Upper lobe of left lung (tissue), 6 donors: Measurements from ENCODE around the gene NUP37. TPM values are rescaled to one million over a fixed set of nuclear protein-coding genes. Genes with fewer than 3 reads are reported as not detected.

Experiments
- ATAC-seq, 2 donors: fragments of 200-7000 bp; cut with Tn5 transposase; one replicate each; pipeline ENCODE4 v1.9.1; 2022; ENCODE audit warnings: mild to moderate bottlenecking in 2 of 2, moderate library complexity in 2 of 2; ENCODE audit not compliant: low FRiP score in 2 of 2
- DNase-seq, 2 donors: peaks; one replicate each; pipeline ENCODE4 v3.0.0-alpha.2; 2019 to 2020
- H3K27ac ChIP-seq, 4 donors: fragments of 200-600 bp; sonication (generic); one replicate each; pipeline ENCODE4 v1.5.1; 2016 to 2019
- H3K27me3 ChIP-seq, 4 donors: fragments of 200-600 bp; sonication (generic); one replicate each; pipeline ENCODE4 v1.5.1; 2017 to 2019
- H3K36me3 ChIP-seq, 4 donors: fragments of 200-600 bp; sonication (generic); one replicate each; pipeline ENCODE4 v1.5.1; 2016 to 2019
- H3K4me1 ChIP-seq, 4 donors: fragments of 200-600 bp; sonication (generic); one replicate each; pipeline ENCODE4 v1.5.1; 2018 to 2019
- H3K4me3 ChIP-seq, 4 donors: fragments of 200-600 bp; sonication (generic); one replicate each; pipeline ENCODE4 v1.5.1; 2017 to 2019; ENCODE audit warnings: mild to moderate bottlenecking in 2 of 4, moderate library complexity in 1 of 4
- H3K9me3 ChIP-seq, 4 donors: fragments of 200-600 bp; sonication (generic); one replicate each; pipeline ENCODE4 v1.5.1; 2018 to 2019
- CTCF ChIP-seq, 6 experiments: fragments of 450-650 bp in 4 of 6; fragments of 200-600 bp in 2 of 6; sonication (generic) in 2 of 6; IDR thresholded peaks; one replicate each; pipeline ENCODE4 v1.5.1; 2016 to 2019; ENCODE audit warnings: antibody characterized with exemption in 6 of 6
- EP300 ChIP-seq, 4 donors: sonication (generic); formaldehyde crosslinking; IDR thresholded peaks; one replicate each; pipeline ENCODE4 v1.5.1; 2017; ENCODE audit warnings: antibody characterized with exemption in 4 of 4, control low read depth in 2 of 4
- POLR2A ChIP-seq, 4 donors: fragments of 450-650 bp; IDR thresholded peaks; one replicate each; pipeline ENCODE4 v1.5.1; 2016 to 2017; ENCODE audit warnings: antibody characterized with exemption in 4 of 4, mild to moderate bottlenecking in 2 of 4
- POLR2AphosphoS5 ChIP-seq, 2 donors: sonication (generic); formaldehyde crosslinking; IDR thresholded peaks; one replicate each; pipeline ENCODE4 v1.5.1; 2017; ENCODE audit warnings: antibody characterized with exemption in 2 of 2
- WGBS, 2 donors: methylation state at CpG; one replicate each; pipeline ENCODE4 v1.1.5; 2017 to 2018; 5-methylcytosine and 5-hydroxymethylcytosine counted together
- total RNA-seq, 6 donors: library from RNA; depleted of rRNA in 4 of 6; stranded (reverse); fragments of >200 nt in 4 of 6; gene quantifications; one replicate each; pipeline versions ENCODE4 v1.1.0 to v1.2.1, GENCODE V29; 2016 to 2021
- donor health status: DM: no; HTN: no; CAD: no; lungs with moderate emphysema.
- donor health status: DM: no; HTN: yes; CAD: no; lungs with severe emphysema.

Gene NUP37
- total RNA-seq, 6 donors from 2014 or later: 2.8 to 17.9 (median 14.8) TPM

GRCh38 chr12:102054345-102054744, 65.6 kb downstream of the NUP37 start:
- TF ChIP-seq POLR2AphosphoS5 (IDR thresholded peaks at IDR 0.05) (no peak), EP300 (IDR thresholded peaks at IDR 0.05) (no peak), CTCF (IDR thresholded peaks at IDR 0.05) (no peak), POLR2A (IDR thresholded peaks at IDR 0.05) (no peak)
- no peaks in the 10 kb centered on the region for H3K9me3 ChIP-seq
- no peak overlapping the region for H3K27ac ChIP-seq
- H3K4me3 ChIP-seq: no peak overlapping the region
- 97 to 98% methylated on average over 4 of the region's 4 CpGs for WGBS, 2 donors
- no peaks in the 10 kb centered on the region for H3K27me3 ChIP-seq
- peaks cover 0 to 55% (median 14%) of the 10 kb centered on the region in 4 donors for H3K36me3 ChIP-seq
- DNase-seq: no peak
- ATAC-seq: no peak
- H3K4me1 ChIP-seq: peaks cover 4 to 10% (median 6%) of the 10 kb centered on the region in 4 donors

- TF ChIP-seq POLR2AphosphoS5 (IDR thresholded peaks at IDR 0.05): no peak
- TF ChIP-seq CTCF (IDR thresholded peaks at IDR 0.05): no peak
- no peak for TF ChIP-seq EP300 (IDR thresholded peaks at IDR 0.05)
- no peak for TF ChIP-seq POLR2A (IDR thresholded peaks at IDR 0.05)
- Histone ChIP-seq H3K36me3 (peaks cover 0 to 62% (median 16%) of the 10 kb centered on the region in 4 donors), H3K4me3 (no peak overlapping the region), H3K9me3 (no peaks in the 10 kb centered on the region), H3K27me3 (no peaks in the 10 kb centered on the region), H3K27ac (no peak overlapping the region), H3K4me1 (peaks cover 4 to 10% (median 6%) of the 10 kb centered on the region in 4 donors)
- ATAC-seq (peak in 1 of 2 donors; percentile 16), DNase-seq (no peak)
Measured at GRCh38 chr12:102053062-102053349, 66.9 kb downstream of the NUP37 start.

GRCh38 chr12:102052192-102053061, 67.5 kb downstream of the NUP37 start:
- peak; percentile 16 to 53 for ATAC-seq
- Histone ChIP-seq H3K4me1 (peaks cover 4 to 10% (median 6%) of the 10 kb centered on the region in 4 donors), H3K27ac (no peak overlapping the region), H3K27me3 (no peaks in the 10 kb centered on the region), H3K36me3 (peaks cover 0 to 64% (median 17%) of the 10 kb centered on the region in 4 donors), H3K9me3 (no peaks in the 10 kb centered on the region), H3K4me3 (no peak overlapping the region)
- 93 to 97% methylated on average over 3 to 4 of the region's 4 CpGs for WGBS, 2 donors
- peak in 1 of 2 donors; percentile 14 for DNase-seq
- TF ChIP-seq CTCF (IDR thresholded peaks at IDR 0.05) (no peak), EP300 (IDR thresholded peaks at IDR 0.05) (no peak), POLR2A (IDR thresholded peaks at IDR 0.05) (no peak), POLR2AphosphoS5 (IDR thresholded peaks at IDR 0.05) (no peak)

- H3K4me3 ChIP-seq: no peak overlapping the region
- H3K27me3 ChIP-seq: no peaks in the 10 kb centered on the region
- ATAC-seq (no peak), DNase-seq (no peak)
- 40 to 46% methylated on average over 1 of the region's 1 CpG for WGBS, 2 donors
- no peak for TF ChIP-seq POLR2AphosphoS5 (IDR thresholded peaks at IDR 0.05)
- no peak for TF ChIP-seq EP300 (IDR thresholded peaks at IDR 0.05)
- no peak for TF ChIP-seq CTCF (IDR thresholded peaks at IDR 0.05)
- no peak for TF ChIP-seq POLR2A (IDR thresholded peaks at IDR 0.05)
- no peaks in the 10 kb centered on the region for H3K9me3 ChIP-seq
- peaks cover 4 to 10% (median 6%) of the 10 kb centered on the region in 4 donors for H3K4me1 ChIP-seq
- no peak overlapping the region for H3K27ac ChIP-seq
- peaks cover 0 to 66% (median 14%) of the 10 kb centered on the region in 4 donors for H3K36me3 ChIP-seq
Measured at GRCh38 chr12:102051431-102051965, 68.4 kb downstream of the NUP37 start.
